Panc1 (cell line): ENCODE results near the gene MSH3.

ENCODE experiments used
- CTCF ChIP-seq: fragments of 450-650 bp; IDR thresholded peaks from 2 replicates; pipeline ENCODE4 v1.5.1; 2017; ENCODE audit warnings: mild to moderate bottlenecking
- POLR2AphosphoS5 ChIP-seq: IDR thresholded peaks from 2 replicates; pipeline ENCODE4 v1.6.1; 2012; ENCODE audit warnings: mild to moderate bottlenecking, low read depth, low read length, moderate library complexity
- SIN3A ChIP-seq: IDR thresholded peaks from 2 replicates; pipeline ENCODE4 v1.6.1; 2012; ENCODE audit warnings: low read depth, mild to moderate bottlenecking, low read length, moderate library complexity, borderline replicate concordance; ENCODE audit not compliant: insufficient read depth

- TF ChIP-seq CTCF (no peak), POLR2AphosphoS5 (no peak), SIN3A (no peak)
Measured at GRCh38 chr5:80665057-80665456, 10.6 kb downstream of the MSH3 start.
